WTC11 (cell line): ENCODE results near the gene GALNT6. TPM values are rescaled to one million over a fixed set of nuclear protein-coding genes. Genes with fewer than 3 reads are reported as not detected.

Experiments used
- ATAC-seq: fragments of 200-7000 bp; cut with Tn5 transposase; 2 replicates; pipeline ENCODE4 v1.10.0; 2021; ENCODE audit warnings: mild to moderate bottlenecking, moderate library complexity
- CTCF ChIA-PET: fragments of 300-600 bp; sonication (Branson Sonifier 250); formaldehyde crosslinking; loops from one replicate; lab custom pipeline; 2021; ENCODE audit warnings: antibody characterized with exemption; lab: Charles Lee
- POLR2A ChIA-PET: fragments of 350-600 bp; sonication (Branson Sonifier 250); formaldehyde crosslinking; loops from one replicate; lab custom pipeline; 2021; ENCODE audit warnings: antibody characterized with exemption; lab: Charles Lee
- DNase-seq: peaks from one replicate; pipeline ENCODE4 v3.0.0; 2021; ENCODE audit warnings: low spot score
- H3K27ac Mint-ChIP-seq: 2 replicates; pipeline ENCODE4 v1.8.0; 2021; ENCODE audit warnings: mixed read lengths
- H3K27me3 Mint-ChIP-seq: 2 replicates; pipeline ENCODE4 v1.8.0; 2021; ENCODE audit warnings: low read depth, mild to moderate bottlenecking, moderate library complexity, mixed read lengths
- H3K36me3 Mint-ChIP-seq: 2 replicates; pipeline ENCODE4 v1.8.0; 2021; ENCODE audit warnings: mixed read lengths
- H3K4me1 Mint-ChIP-seq: 2 replicates; pipeline ENCODE4 v1.8.0; 2022; ENCODE audit warnings: mixed read lengths
- H3K4me3 Mint-ChIP-seq: 2 replicates; pipeline ENCODE4 v1.8.0; 2021; ENCODE audit warnings: mild to moderate bottlenecking, moderate library complexity, mixed read lengths
- H3K9me3 Mint-ChIP-seq: 2 replicates; pipeline ENCODE4 v1.8.0; 2021; ENCODE audit warnings: mixed read lengths
- FOXK1 ChIP-seq: sonication (generic); formaldehyde crosslinking; IDR thresholded peaks from 2 replicates; pipeline ENCODE4 v1.8.0; 2022; ENCODE audit warnings: mild to moderate bottlenecking, moderate library complexity, missing genetic modification reagents
- HMGA2 ChIP-seq: fragments of 250-450 bp; sonication (Bioruptor Pico); IDR thresholded peaks from 2 replicates; pipeline ENCODE4 v1.4.0; 2021; ENCODE audit warnings: mild to moderate bottlenecking, moderate library complexity
- JAZF1 ChIP-seq: fragments of 250-450 bp; sonication (Bioruptor Pico); IDR thresholded peaks from 2 replicates; pipeline ENCODE4 v1.9.0; 2021; ENCODE audit warnings: moderate library complexity, mild to moderate bottlenecking, inconsistent platforms
- KAT7 ChIP-seq: sonication (generic); formaldehyde crosslinking; IDR thresholded peaks from 2 replicates; pipeline ENCODE4 v1.8.1; 2023; ENCODE audit warnings: missing genetic modification reagents, mild to moderate bottlenecking, borderline replicate concordance
- SMAD3 ChIP-seq: sonication (generic); formaldehyde crosslinking; IDR thresholded peaks from 2 replicates; pipeline ENCODE4 v1.8.0; 2022; ENCODE audit warnings: missing genetic modification reagents, mild to moderate bottlenecking, borderline replicate concordance
- SMAD4 ChIP-seq: sonication (generic); formaldehyde crosslinking; IDR thresholded peaks from 2 replicates; pipeline ENCODE4 v1.8.0; 2022; ENCODE audit warnings: mild to moderate bottlenecking, missing genetic modification reagents
- SP1 ChIP-seq: sonication (generic); formaldehyde crosslinking; conservative IDR thresholded peaks from 2 replicates; pipeline ENCODE4 v1.8.1; 2022; ENCODE audit warnings: missing genetic modification reagents
- TCF7 ChIP-seq: sonication (generic); formaldehyde crosslinking; IDR thresholded peaks from 2 replicates; pipeline ENCODE4 v1.8.0; 2022; ENCODE audit warnings: mild to moderate bottlenecking, low read depth, missing genetic modification reagents, moderate library complexity
- total RNA-seq: library from RNA; stranded (reverse); gene quantifications from 3 replicates; pipeline ENCODE4 v1.2.3, GENCODE V29; 2021
- TF ChIP-seq, protein P1 (sequence below): fragments of 250-450 bp; sonication (Bioruptor Pico); IDR thresholded peaks from 2 replicates; pipeline ENCODE4 v2.1.2; 2022; ENCODE audit warnings: mild to moderate bottlenecking, moderate library complexity
- TF ChIP-seq, protein P2 (sequence below): sonication (generic); formaldehyde crosslinking; IDR thresholded peaks from 2 replicates; pipeline ENCODE4 v1.8.0; 2022; ENCODE audit warnings: mild to moderate bottlenecking, missing genetic modification reagents
- TF ChIP-seq, protein P3 (sequence below): sonication (generic); formaldehyde crosslinking; IDR thresholded peaks from 2 replicates; pipeline ENCODE4 v1.8.0; 2022; ENCODE audit warnings: mild to moderate bottlenecking, missing genetic modification reagents
- TF ChIP-seq, protein P4 (sequence below): sonication (generic); formaldehyde crosslinking; IDR thresholded peaks from 2 replicates; pipeline ENCODE4 v1.8.1; 2022; ENCODE audit warnings: missing genetic modification reagents, borderline replicate concordance
- TF ChIP-seq, protein P5 (sequence below): fragments of 250-450 bp; sonication (Bioruptor Pico); IDR thresholded peaks from 2 replicates; pipeline ENCODE4 v1.9.0; 2021; ENCODE audit warnings: mild to moderate bottlenecking
- TF ChIP-seq, protein P6 (sequence below): sonication (generic); formaldehyde crosslinking; IDR thresholded peaks from 2 replicates; pipeline ENCODE4 v1.8.1; 2023; ENCODE audit warnings: mild to moderate bottlenecking, missing genetic modification reagents, borderline replicate concordance
- TF ChIP-seq, protein P7 (sequence below): fragments of 200-600 bp; IDR thresholded peaks from 2 replicates; pipeline ENCODE4 v1.8.0; 2022; ENCODE audit warnings: antibody characterized with exemption
- TF ChIP-seq, protein P8 (sequence below): fragments of 250-450 bp; sonication (Bioruptor Pico); IDR thresholded peaks from 2 replicates; pipeline ENCODE4 v1.8.0; 2021; ENCODE audit warnings: mild to moderate bottlenecking

Gene GALNT6
- total RNA-seq, 1 experiment from 2014 or later = 18.3 TPM

DNA sequence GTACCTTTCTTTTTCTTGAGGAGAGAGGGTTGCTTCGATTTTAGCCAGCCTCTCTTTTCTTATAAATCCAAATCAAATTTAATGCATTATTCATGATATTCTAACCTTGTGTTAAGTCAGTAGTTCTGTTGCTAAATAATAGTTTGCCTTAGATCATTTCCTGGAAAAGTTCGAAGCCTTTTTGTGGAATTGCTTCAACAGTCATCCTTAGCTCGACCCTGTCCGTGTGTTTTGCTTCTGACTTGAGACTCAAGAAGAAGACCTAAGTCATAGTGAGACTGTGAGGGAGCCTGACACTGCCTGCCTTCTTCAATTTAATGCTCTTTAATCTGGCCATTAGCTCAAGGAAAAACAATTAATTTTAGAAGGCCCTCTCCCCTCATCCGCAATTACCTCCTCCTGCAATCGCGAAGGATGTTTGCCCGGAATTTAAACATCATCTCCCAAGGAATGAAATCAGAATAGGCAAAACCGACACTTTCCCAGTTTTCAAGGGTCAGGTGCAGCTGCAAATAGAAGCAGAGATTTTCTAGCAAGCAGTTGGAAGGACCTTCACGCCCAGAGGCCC lies 33.0 kb upstream of the GALNT6 start:
- Mint-ChIP-seq H3K9me3 (no peaks in the 10 kb centered on the region), H3K27me3 (no peaks in the 10 kb centered on the region), H3K4me1 (peaks cover 45% of the 10 kb centered on the region), H3K27ac (no peak overlapping the region), H3K4me3 (peak overlapping the region; percentile 46), H3K36me3 (no peaks in the 10 kb centered on the region)
- ATAC-seq (no peak), DNase-seq (no peak)
- ChIA-PET CTCF (interaction anchor here (0.6 to 3.2 kb wide), 19 partner anchors 8 to 599 kb away, joined by 3 to 20 read pairs (median 4); partner anchors contain the start of genes ANKRD33 and GALNT6), POLR2A (no interaction called here)
- TF ChIP-seq, protein P1, sequence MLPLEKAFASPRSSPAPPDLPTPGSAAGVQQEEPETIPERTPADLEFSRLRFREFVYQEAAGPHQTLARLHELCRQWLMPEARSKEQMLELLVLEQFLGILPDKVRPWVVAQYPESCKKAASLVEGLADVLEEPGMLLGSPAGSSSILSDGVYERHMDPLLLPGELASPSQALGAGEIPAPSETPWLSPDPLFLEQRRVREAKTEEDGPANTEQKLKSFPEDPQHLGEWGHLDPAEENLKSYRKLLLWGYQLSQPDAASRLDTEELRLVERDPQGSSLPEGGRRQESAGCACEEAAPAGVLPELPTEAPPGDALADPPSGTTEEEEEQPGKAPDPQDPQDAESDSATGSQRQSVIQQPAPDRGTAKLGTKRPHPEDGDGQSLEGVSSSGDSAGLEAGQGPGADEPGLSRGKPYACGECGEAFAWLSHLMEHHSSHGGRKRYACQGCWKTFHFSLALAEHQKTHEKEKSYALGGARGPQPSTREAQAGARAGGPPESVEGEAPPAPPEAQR (CRISPR knock-in tag) = no peak
- TF ChIP-seq, protein P2, sequence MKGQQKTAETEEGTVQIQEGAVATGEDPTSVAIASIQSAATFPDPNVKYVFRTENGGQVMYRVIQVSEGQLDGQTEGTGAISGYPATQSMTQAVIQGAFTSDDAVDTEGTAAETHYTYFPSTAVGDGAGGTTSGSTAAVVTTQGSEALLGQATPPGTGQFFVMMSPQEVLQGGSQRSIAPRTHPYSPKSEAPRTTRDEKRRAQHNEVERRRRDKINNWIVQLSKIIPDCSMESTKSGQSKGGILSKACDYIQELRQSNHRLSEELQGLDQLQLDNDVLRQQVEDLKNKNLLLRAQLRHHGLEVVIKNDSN (CRISPR knock-in tag) = no peak
- TF ChIP-seq KAT7 (CRISPR knock-in tag) = no peak
- TF ChIP-seq, protein P3, sequence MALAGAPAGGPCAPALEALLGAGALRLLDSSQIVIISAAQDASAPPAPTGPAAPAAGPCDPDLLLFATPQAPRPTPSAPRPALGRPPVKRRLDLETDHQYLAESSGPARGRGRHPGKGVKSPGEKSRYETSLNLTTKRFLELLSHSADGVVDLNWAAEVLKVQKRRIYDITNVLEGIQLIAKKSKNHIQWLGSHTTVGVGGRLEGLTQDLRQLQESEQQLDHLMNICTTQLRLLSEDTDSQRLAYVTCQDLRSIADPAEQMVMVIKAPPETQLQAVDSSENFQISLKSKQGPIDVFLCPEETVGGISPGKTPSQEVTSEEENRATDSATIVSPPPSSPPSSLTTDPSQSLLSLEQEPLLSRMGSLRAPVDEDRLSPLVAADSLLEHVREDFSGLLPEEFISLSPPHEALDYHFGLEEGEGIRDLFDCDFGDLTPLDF (CRISPR knock-in tag) = no peak
- TF ChIP-seq, protein P4, sequence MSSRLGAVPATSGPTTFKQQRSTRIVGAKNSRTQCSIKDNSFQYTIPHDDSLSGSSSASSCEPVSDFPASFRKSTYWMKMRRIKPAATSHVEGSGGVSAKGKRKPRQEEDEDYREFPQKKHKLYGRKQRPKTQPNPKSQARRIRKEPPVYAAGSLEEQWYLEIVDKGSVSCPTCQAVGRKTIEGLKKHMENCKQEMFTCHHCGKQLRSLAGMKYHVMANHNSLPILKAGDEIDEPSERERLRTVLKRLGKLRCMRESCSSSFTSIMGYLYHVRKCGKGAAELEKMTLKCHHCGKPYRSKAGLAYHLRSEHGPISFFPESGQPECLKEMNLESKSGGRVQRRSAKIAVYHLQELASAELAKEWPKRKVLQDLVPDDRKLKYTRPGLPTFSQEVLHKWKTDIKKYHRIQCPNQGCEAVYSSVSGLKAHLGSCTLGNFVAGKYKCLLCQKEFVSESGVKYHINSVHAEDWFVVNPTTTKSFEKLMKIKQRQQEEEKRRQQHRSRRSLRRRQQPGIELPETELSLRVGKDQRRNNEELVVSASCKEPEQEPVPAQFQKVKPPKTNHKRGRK (CRISPR knock-in tag) = no peak
- no peak for TF ChIP-seq HMGA2 (CRISPR knock-in tag)
- TF ChIP-seq FOXK1 = no peak
- no peak for TF ChIP-seq SMAD3 (CRISPR knock-in tag)
- TF ChIP-seq, protein P5, sequence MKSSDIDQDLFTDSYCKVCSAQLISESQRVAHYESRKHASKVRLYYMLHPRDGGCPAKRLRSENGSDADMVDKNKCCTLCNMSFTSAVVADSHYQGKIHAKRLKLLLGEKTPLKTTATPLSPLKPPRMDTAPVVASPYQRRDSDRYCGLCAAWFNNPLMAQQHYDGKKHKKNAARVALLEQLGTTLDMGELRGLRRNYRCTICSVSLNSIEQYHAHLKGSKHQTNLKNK (CRISPR knock-in tag) = no peak
- TF ChIP-seq JAZF1 (CRISPR knock-in tag) = no peak
- TF ChIP-seq, protein P6, sequence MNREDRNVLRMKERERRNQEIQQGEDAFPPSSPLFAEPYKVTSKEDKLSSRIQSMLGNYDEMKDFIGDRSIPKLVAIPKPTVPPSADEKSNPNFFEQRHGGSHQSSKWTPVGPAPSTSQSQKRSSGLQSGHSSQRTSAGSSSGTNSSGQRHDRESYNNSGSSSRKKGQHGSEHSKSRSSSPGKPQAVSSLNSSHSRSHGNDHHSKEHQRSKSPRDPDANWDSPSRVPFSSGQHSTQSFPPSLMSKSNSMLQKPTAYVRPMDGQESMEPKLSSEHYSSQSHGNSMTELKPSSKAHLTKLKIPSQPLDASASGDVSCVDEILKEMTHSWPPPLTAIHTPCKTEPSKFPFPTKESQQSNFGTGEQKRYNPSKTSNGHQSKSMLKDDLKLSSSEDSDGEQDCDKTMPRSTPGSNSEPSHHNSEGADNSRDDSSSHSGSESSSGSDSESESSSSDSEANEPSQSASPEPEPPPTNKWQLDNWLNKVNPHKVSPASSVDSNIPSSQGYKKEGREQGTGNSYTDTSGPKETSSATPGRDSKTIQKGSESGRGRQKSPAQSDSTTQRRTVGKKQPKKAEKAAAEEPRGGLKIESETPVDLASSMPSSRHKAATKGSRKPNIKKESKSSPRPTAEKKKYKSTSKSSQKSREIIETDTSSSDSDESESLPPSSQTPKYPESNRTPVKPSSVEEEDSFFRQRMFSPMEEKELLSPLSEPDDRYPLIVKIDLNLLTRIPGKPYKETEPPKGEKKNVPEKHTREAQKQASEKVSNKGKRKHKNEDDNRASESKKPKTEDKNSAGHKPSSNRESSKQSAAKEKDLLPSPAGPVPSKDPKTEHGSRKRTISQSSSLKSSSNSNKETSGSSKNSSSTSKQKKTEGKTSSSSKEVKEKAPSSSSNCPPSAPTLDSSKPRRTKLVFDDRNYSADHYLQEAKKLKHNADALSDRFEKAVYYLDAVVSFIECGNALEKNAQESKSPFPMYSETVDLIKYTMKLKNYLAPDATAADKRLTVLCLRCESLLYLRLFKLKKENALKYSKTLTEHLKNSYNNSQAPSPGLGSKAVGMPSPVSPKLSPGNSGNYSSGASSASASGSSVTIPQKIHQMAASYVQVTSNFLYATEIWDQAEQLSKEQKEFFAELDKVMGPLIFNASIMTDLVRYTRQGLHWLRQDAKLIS (CRISPR knock-in tag) = no peak
- no peak for TF ChIP-seq TCF7 (CRISPR knock-in tag)
- TF ChIP-seq SMAD4 (CRISPR knock-in tag) = no peak

DNA sequence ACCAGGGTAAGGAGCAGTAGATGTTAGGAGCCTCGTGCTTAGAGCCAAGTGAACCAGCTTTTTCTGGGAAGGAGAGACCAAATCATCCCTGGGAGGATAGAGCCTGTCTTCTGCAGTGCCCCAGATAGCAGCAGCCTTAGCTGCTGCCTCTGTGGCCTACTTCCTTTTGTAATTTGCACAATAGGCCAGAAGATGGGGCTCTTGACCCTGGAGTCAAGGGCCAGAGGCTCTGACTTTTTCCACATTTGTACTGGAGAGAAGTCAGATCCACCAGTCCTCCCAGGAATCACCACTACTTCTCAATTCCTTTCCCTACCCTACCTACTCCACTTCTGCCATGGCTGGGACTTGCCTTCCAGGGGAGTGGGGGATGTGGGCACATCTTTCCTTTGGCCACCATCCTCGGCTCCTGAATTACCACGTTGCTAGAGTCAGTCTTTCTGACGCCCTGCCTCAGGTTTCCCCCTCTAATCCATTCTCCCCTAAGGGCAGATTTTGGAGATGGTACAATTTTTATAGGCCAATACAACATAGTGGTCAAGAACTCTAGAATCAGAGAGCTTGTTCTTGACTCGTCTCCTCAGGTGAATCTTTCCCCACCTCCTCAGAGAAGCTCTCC lies 30.2 kb upstream of the GALNT6 start:
- peaks cover 53% of the 10 kb centered on the region for H3K4me1 Mint-ChIP-seq
- TF ChIP-seq, protein P7, sequence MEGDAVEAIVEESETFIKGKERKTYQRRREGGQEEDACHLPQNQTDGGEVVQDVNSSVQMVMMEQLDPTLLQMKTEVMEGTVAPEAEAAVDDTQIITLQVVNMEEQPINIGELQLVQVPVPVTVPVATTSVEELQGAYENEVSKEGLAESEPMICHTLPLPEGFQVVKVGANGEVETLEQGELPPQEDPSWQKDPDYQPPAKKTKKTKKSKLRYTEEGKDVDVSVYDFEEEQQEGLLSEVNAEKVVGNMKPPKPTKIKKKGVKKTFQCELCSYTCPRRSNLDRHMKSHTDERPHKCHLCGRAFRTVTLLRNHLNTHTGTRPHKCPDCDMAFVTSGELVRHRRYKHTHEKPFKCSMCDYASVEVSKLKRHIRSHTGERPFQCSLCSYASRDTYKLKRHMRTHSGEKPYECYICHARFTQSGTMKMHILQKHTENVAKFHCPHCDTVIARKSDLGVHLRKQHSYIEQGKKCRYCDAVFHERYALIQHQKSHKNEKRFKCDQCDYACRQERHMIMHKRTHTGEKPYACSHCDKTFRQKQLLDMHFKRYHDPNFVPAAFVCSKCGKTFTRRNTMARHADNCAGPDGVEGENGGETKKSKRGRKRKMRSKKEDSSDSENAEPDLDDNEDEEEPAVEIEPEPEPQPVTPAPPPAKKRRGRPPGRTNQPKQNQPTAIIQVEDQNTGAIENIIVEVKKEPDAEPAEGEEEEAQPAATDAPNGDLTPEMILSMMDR = 0 out of 2 replicates have a peak, but pooled peaks have one; percentile 42
- TF ChIP-seq, protein P8, sequence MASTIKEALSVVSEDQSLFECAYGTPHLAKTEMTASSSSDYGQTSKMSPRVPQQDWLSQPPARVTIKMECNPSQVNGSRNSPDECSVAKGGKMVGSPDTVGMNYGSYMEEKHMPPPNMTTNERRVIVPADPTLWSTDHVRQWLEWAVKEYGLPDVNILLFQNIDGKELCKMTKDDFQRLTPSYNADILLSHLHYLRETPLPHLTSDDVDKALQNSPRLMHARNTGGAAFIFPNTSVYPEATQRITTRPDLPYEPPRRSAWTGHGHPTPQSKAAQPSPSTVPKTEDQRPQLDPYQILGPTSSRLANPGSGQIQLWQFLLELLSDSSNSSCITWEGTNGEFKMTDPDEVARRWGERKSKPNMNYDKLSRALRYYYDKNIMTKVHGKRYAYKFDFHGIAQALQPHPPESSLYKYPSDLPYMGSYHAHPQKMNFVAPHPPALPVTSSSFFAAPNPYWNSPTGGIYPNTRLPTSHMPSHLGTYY = no peak
- TF ChIP-seq SP1 (CRISPR knock-in tag) = 0 out of 2 replicates have a peak, but pooled peaks have one; percentile 22
- no peak for TF ChIP-seq TCF7 (CRISPR knock-in tag)
- ChIA-PET CTCF (interaction anchor here (0.6 to 4.8 kb wide), 25 partner anchors 30 to 473 kb away, joined by 3 to 99 read pairs (median 4); partner anchors contain the start of gene GALNT6), POLR2A (no interaction called here)
- H3K4me3 Mint-ChIP-seq = no peak overlapping the region
- H3K27me3 Mint-ChIP-seq = no peaks in the 10 kb centered on the region
- DNase-seq (peak; percentile 57), ATAC-seq (peak; percentile 14)
- no peaks in the 10 kb centered on the region for H3K9me3 Mint-ChIP-seq
- H3K36me3 Mint-ChIP-seq = no peaks in the 10 kb centered on the region
- H3K27ac Mint-ChIP-seq = peak overlapping the region; percentile 34; the same call in 1 of the 2 replicates
